ENCODE data around the gene C2orf76. TPM values are rescaled to one million over a fixed set of nuclear protein-coding genes. Genes with fewer than 3 reads are reported as not detected.

The C2orf76 gene
- total RNA-seq, 1 experiment from 2014 or later = 9.7 TPM

DNA sequence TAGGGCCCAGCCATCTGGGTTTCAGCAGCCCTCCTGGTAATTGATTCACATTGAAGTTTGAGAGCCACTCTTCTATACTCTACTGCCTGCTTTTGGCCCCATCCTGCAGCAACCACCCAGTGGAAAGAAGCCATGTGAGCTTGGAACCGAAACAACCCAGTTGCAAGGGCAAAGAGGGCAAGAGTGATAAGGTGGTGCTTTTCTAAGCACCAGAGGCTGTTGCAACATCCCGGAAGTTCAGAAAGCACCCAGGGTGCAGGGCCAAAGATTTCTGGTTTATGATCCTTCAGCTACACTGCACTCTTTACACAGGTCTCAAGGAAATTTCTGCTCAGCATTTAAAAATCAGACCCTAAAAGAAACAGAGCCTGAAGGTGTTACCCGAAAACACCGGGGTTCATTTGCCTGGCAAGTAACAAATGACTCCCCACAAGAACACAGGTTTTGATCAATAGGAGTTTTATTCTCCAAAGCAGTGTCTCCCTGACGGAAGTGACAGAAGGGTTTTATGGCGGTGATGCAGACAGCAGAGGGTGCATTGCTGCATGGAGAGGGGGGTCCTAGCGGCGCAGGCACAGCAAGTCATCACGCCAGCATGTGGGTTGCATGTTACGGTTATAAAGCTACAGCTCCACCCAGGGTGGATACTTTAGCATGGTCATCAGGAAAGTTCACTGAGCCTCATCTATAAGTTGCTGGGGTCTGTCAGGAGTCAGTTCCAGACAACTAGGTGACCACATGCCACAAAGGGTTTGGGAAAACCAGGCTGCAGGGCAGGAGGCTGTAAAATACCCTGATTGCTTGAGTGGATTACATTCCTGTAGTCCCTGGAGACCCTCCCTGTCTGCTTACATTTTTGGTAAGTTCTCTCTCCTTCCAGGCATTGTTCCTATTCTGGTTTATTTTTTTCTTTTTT lies 36.3 kb upstream of the C2orf76 start:
- ChIA-PET CTCF (interaction anchor here (0.6 to 5.6 kb wide), 4 partner anchors 48 to 254 kb away, joined by 3 to 100 read pairs (median 3); no protein-coding TSS in a partner anchor), POLR2A (interaction anchor here (0.6 to 1.2 kb wide), 2 partner anchors 8 to 16 kb away, joined by 3 to 4 read pairs; no protein-coding TSS in a partner anchor)
- BruUV-seq (replicated peaks) = no TSS peak
- H3K27ac Mint-ChIP-seq (ENCODE audit: low read depth, unreplicated experiment) = no peak overlapping the region
- H3K4me3 Mint-ChIP-seq (ENCODE audit: unreplicated experiment) = no peak overlapping the region
- no peaks in the 10 kb centered on the region for H3K27me3 Mint-ChIP-seq (ENCODE audit: insufficient read depth, unreplicated experiment)
- TF ChIP-seq, protein P1, sequence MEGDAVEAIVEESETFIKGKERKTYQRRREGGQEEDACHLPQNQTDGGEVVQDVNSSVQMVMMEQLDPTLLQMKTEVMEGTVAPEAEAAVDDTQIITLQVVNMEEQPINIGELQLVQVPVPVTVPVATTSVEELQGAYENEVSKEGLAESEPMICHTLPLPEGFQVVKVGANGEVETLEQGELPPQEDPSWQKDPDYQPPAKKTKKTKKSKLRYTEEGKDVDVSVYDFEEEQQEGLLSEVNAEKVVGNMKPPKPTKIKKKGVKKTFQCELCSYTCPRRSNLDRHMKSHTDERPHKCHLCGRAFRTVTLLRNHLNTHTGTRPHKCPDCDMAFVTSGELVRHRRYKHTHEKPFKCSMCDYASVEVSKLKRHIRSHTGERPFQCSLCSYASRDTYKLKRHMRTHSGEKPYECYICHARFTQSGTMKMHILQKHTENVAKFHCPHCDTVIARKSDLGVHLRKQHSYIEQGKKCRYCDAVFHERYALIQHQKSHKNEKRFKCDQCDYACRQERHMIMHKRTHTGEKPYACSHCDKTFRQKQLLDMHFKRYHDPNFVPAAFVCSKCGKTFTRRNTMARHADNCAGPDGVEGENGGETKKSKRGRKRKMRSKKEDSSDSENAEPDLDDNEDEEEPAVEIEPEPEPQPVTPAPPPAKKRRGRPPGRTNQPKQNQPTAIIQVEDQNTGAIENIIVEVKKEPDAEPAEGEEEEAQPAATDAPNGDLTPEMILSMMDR (IDR thresholded peaks at IDR 0.05; ENCODE audit: unreplicated experiment) = no peak
- H3K9me3 Mint-ChIP-seq (ENCODE audit: unreplicated experiment) = no peaks in the 10 kb centered on the region
- H3K4me1 Mint-ChIP-seq (ENCODE audit: insufficient read depth, unreplicated experiment) = peaks cover 16% of the 10 kb centered on the region
- intact Hi-C loops (cut with micrococcal nuclease) = no loop called here
- peak; percentile 30 for DNase-seq (ENCODE audit: unreplicated experiment)
- no peaks in the 10 kb centered on the region for H3K36me3 Mint-ChIP-seq (ENCODE audit: insufficient read depth, unreplicated experiment)

DNA sequence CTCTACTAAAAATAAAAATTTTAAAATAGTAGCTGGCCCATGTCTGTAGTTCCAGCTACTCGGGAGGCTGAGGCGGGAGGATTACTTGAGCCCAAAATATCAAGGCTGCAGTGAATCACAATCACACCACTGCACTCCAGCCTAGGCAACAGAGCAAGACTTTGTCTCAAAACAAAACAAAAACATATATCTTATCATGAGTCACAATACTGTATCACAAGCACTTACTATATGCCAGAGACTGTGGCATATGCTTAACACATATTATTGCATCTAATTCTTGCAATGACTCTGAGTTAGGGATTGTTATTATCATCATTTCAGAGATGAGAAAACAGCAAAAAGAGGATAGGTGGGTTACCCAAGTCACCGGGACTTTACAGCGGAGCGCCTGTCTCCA lies 35.5 kb upstream of the C2orf76 start:
- TF ChIP-seq, protein P1 (IDR thresholded peaks at IDR 0.05; ENCODE audit: unreplicated experiment) = no peak
- Mint-ChIP-seq H3K36me3 (ENCODE audit: insufficient read depth, unreplicated experiment) (no peaks in the 10 kb centered on the region), H3K9me3 (ENCODE audit: unreplicated experiment) (no peaks in the 10 kb centered on the region), H3K27me3 (ENCODE audit: insufficient read depth, unreplicated experiment) (no peaks in the 10 kb centered on the region), H3K27ac (ENCODE audit: low read depth, unreplicated experiment) (no peak overlapping the region), H3K4me3 (ENCODE audit: unreplicated experiment) (no peak overlapping the region), H3K4me1 (ENCODE audit: insufficient read depth, unreplicated experiment) (peaks cover 16% of the 10 kb centered on the region)
- DNase-seq (ENCODE audit: unreplicated experiment) = no peak
- BruUV-seq (replicated peaks) = no TSS peak
- ChIA-PET CTCF (interaction anchor here (1.3 to 5.6 kb wide), 3 partner anchors 76 to 520 kb away, joined by 3 to 100 read pairs (median 5); no protein-coding TSS in a partner anchor), POLR2A (interaction anchor here (1.2 kb wide), 1 partner anchor 9 kb away, joined by 4 read pairs; no protein-coding TSS in a partner anchor)
- intact Hi-C loops (cut with micrococcal nuclease) = no loop called here

DNA sequence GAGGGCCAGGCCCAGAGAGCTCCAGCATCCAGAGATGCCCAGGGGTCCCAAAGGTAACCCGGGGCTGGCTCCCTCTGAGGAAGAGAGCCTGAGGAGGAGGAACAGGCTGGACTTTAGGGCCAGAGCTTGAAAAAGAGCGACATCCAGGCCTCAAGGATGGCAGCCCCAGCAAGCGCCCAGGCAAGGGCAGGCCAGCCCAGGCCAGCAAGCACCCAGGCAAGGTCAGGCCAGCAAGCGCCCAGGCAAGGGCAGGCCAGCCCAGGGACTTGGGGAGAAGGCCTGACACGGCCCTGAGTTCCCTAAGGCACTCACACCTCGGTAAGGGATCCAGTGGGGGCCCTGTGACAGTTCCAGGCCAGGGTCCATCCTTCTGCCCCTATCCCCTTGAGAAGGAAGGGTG lies 30.6 kb upstream of the C2orf76 start:
- no TSS peak for BruUV-seq (replicated peaks)
- no peaks in the 10 kb centered on the region for H3K27me3 Mint-ChIP-seq (ENCODE audit: insufficient read depth, unreplicated experiment)
- peaks cover 10% of the 10 kb centered on the region for H3K4me1 Mint-ChIP-seq (ENCODE audit: insufficient read depth, unreplicated experiment)

More for the DNA sequence above, 30.6 kb upstream of the C2orf76 start:
- CTCF ChIA-PET = interaction anchor here (1.2 kb wide), 1 partner anchor 86 kb away, joined by 3 read pairs; no protein-coding TSS in a partner anchor
- TF ChIP-seq, protein P1 (IDR thresholded peaks at IDR 0.05; ENCODE audit: unreplicated experiment) = no peak
- Mint-ChIP-seq H3K27ac (ENCODE audit: low read depth, unreplicated experiment) (no peak overlapping the region), H3K9me3 (ENCODE audit: unreplicated experiment) (no peaks in the 10 kb centered on the region), H3K4me3 (ENCODE audit: unreplicated experiment) (no peak overlapping the region), H3K36me3 (ENCODE audit: insufficient read depth, unreplicated experiment) (no peaks in the 10 kb centered on the region)
- POLR2A ChIA-PET = interaction anchor here (0.8 kb wide), 1 partner anchor 30 kb away, joined by 3 read pairs; the partner anchor contains the start of genes C2orf76 and DBI
- intact Hi-C loops (cut with micrococcal nuclease) = no loop called here
- no peak for DNase-seq (ENCODE audit: unreplicated experiment)
